ENCODE measurements around the gene CRACR2A.

DNA sequence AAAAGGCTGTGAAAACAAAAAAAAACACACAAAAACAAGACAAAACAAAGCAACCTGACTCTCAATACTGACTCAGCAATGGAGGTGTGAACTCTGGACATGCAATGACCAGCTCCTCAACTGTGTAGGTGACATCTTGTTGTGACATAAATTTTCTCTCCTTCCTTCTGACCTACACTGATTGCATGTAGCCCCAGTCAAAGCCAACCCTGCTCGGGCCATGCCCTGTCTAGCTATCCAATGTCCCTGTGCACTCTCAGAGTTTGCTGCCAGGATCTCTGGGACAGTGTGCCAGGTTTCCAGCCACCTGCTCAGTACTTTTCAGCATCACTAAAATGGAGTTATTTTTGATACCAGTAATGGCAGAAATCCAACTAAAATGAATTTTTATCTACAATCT lies 18.9 kb upstream of the CRACR2A start:
- TF ChIP-seq, protein P1, sequence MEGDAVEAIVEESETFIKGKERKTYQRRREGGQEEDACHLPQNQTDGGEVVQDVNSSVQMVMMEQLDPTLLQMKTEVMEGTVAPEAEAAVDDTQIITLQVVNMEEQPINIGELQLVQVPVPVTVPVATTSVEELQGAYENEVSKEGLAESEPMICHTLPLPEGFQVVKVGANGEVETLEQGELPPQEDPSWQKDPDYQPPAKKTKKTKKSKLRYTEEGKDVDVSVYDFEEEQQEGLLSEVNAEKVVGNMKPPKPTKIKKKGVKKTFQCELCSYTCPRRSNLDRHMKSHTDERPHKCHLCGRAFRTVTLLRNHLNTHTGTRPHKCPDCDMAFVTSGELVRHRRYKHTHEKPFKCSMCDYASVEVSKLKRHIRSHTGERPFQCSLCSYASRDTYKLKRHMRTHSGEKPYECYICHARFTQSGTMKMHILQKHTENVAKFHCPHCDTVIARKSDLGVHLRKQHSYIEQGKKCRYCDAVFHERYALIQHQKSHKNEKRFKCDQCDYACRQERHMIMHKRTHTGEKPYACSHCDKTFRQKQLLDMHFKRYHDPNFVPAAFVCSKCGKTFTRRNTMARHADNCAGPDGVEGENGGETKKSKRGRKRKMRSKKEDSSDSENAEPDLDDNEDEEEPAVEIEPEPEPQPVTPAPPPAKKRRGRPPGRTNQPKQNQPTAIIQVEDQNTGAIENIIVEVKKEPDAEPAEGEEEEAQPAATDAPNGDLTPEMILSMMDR (IDR thresholded peaks at IDR 0.05) = no peak
- TF ChIP-seq MAFK (IDR thresholded peaks at IDR 0.05; ENCODE audit: partially characterized antibody) = no peak
- TF ChIP-seq, protein P2, sequence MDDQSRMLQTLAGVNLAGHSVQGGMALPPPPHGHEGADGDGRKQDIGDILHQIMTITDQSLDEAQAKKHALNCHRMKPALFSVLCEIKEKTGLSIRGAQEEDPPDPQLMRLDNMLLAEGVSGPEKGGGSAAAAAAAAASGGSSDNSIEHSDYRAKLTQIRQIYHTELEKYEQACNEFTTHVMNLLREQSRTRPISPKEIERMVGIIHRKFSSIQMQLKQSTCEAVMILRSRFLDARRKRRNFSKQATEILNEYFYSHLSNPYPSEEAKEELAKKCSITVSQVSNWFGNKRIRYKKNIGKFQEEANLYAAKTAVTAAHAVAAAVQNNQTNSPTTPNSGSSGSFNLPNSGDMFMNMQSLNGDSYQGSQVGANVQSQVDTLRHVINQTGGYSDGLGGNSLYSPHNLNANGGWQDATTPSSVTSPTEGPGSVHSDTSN (IDR thresholded peaks at IDR 0.05) = no peak
- no peak for TF ChIP-seq ZSCAN20 (CRISPR knock-in tag; IDR thresholded peaks at IDR 0.05)
- TF ChIP-seq RFX5 (IDR thresholded peaks at IDR 0.05) = no peak
- no peak for TF ChIP-seq EP300 (IDR thresholded peaks at IDR 0.05)
- TF ChIP-seq POLR2A (IDR thresholded peaks at IDR 0.05; ENCODE audit: low read length) = no peak
- TF ChIP-seq, protein P3, sequence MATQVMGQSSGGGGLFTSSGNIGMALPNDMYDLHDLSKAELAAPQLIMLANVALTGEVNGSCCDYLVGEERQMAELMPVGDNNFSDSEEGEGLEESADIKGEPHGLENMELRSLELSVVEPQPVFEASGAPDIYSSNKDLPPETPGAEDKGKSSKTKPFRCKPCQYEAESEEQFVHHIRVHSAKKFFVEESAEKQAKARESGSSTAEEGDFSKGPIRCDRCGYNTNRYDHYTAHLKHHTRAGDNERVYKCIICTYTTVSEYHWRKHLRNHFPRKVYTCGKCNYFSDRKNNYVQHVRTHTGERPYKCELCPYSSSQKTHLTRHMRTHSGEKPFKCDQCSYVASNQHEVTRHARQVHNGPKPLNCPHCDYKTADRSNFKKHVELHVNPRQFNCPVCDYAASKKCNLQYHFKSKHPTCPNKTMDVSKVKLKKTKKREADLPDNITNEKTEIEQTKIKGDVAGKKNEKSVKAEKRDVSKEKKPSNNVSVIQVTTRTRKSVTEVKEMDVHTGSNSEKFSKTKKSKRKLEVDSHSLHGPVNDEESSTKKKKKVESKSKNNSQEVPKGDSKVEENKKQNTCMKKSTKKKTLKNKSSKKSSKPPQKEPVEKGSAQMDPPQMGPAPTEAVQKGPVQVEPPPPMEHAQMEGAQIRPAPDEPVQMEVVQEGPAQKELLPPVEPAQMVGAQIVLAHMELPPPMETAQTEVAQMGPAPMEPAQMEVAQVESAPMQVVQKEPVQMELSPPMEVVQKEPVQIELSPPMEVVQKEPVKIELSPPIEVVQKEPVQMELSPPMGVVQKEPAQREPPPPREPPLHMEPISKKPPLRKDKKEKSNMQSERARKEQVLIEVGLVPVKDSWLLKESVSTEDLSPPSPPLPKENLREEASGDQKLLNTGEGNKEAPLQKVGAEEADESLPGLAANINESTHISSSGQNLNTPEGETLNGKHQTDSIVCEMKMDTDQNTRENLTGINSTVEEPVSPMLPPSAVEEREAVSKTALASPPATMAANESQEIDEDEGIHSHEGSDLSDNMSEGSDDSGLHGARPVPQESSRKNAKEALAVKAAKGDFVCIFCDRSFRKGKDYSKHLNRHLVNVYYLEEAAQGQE (IDR thresholded peaks at IDR 0.05) = no peak

Measured in A549 (cell line).